Upper lobe of left lung (tissue), 6 donors: Measurements from ENCODE around the gene PAQR5. TPM values are rescaled to one million over a fixed set of nuclear protein-coding genes. Genes with fewer than 3 reads are reported as not detected.
"Not testable (repeated sequence)": the region's sequence is repeated elsewhere in the genome, so short reads cannot be mapped to it uniquely, and the experiment has no call there.

Experiments used
- ATAC-seq, 2 donors: fragments of 200-7000 bp; cut with Tn5 transposase; one replicate each; pipeline ENCODE4 v1.9.1; 2022; ENCODE audit warnings: mild to moderate bottlenecking in 2 of 2, moderate library complexity in 2 of 2; ENCODE audit not compliant: low FRiP score in 2 of 2
- DNase-seq, 2 donors: peaks; one replicate each; pipeline ENCODE4 v3.0.0-alpha.2; 2019 to 2020
- H3K27ac ChIP-seq, 4 donors: fragments of 200-600 bp; sonication (generic); one replicate each; pipeline ENCODE4 v1.5.1; 2016 to 2019
- H3K27me3 ChIP-seq, 4 donors: fragments of 200-600 bp; sonication (generic); one replicate each; pipeline ENCODE4 v1.5.1; 2017 to 2019
- H3K36me3 ChIP-seq, 4 donors: fragments of 200-600 bp; sonication (generic); one replicate each; pipeline ENCODE4 v1.5.1; 2016 to 2019
- H3K4me1 ChIP-seq, 4 donors: fragments of 200-600 bp; sonication (generic); one replicate each; pipeline ENCODE4 v1.5.1; 2018 to 2019
- H3K4me3 ChIP-seq, 4 donors: fragments of 200-600 bp; sonication (generic); one replicate each; pipeline ENCODE4 v1.5.1; 2017 to 2019; ENCODE audit warnings: mild to moderate bottlenecking in 2 of 4, moderate library complexity in 1 of 4
- H3K9me3 ChIP-seq, 4 donors: fragments of 200-600 bp; sonication (generic); one replicate each; pipeline ENCODE4 v1.5.1; 2018 to 2019
- EP300 ChIP-seq, 4 donors: sonication (generic); formaldehyde crosslinking; IDR thresholded peaks; one replicate each; pipeline ENCODE4 v1.5.1; 2017; ENCODE audit warnings: antibody characterized with exemption in 4 of 4, control low read depth in 2 of 4
- POLR2A ChIP-seq, 4 donors: fragments of 450-650 bp; IDR thresholded peaks; one replicate each; pipeline ENCODE4 v1.5.1; 2016 to 2017; ENCODE audit warnings: antibody characterized with exemption in 4 of 4, mild to moderate bottlenecking in 2 of 4
- POLR2AphosphoS5 ChIP-seq, 2 donors: sonication (generic); formaldehyde crosslinking; IDR thresholded peaks; one replicate each; pipeline ENCODE4 v1.5.1; 2017; ENCODE audit warnings: antibody characterized with exemption in 2 of 2
- WGBS, 2 donors: methylation state at CpG; one replicate each; pipeline ENCODE4 v1.1.5; 2017 to 2018; 5-methylcytosine and 5-hydroxymethylcytosine counted together
- total RNA-seq, 6 donors: library from RNA; depleted of rRNA in 4 of 6; stranded (reverse); fragments of >200 nt in 4 of 6; gene quantifications; one replicate each; pipeline versions ENCODE4 v1.1.0 to v1.2.1, GENCODE V29; 2016 to 2021
- TF ChIP-seq, protein P1 (sequence below), 6 experiments: fragments of 450-650 bp in 4 of 6; fragments of 200-600 bp in 2 of 6; sonication (generic) in 2 of 6; IDR thresholded peaks; one replicate each; pipeline ENCODE4 v1.5.1; 2016 to 2019; ENCODE audit warnings: antibody characterized with exemption in 6 of 6
- donor health status: DM: no; HTN: no; CAD: no; lungs with moderate emphysema.
- donor health status: DM: no; HTN: yes; CAD: no; lungs with severe emphysema.

PAQR5 gene
- total RNA-seq, 6 donors from 2014 or later: 15.5 to 39.8 (median 26.5) TPM

DNA sequence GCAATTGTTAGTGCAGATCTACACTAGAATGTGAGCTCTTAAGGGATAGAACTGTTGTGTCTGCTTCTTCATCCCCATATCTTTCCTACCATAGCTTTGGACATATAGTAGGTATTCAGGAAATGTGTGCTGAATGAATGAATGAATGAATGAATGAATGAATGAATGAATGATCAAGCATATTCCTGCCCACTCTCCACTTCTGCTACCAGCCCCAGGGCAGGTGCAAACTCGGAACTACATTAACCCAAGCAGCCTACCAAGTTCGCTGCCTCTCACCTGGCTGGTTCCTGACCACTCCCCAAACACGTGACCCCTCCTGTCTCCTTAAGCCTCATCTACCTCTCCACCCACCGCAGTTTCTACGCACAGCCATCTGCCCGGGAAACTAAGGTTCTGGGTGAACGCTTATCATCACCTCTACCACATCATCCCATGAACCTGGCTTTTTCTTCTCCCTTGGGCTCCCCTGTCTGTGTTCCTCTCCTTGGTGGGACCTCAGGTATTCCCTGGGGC lies 26.8 kb downstream of the PAQR5 start:
- WGBS, 2 donors: 83 to 90% methylated on average over 7 of the region's 7 CpGs
- Histone ChIP-seq H3K27me3 (no peaks in the 10 kb centered on the region), H3K36me3 (no peaks in the 10 kb centered on the region), H3K27ac (no peak overlapping the region), H3K9me3 (no peaks in the 10 kb centered on the region), H3K4me3 (no peak overlapping the region), H3K4me1 (peaks cover 4 to 15% (median 10%) of the 10 kb centered on the region in 4 donors)
- ATAC-seq (no peak), DNase-seq (no peak)
- TF ChIP-seq EP300 (IDR thresholded peaks at IDR 0.05): no peak

DNA sequence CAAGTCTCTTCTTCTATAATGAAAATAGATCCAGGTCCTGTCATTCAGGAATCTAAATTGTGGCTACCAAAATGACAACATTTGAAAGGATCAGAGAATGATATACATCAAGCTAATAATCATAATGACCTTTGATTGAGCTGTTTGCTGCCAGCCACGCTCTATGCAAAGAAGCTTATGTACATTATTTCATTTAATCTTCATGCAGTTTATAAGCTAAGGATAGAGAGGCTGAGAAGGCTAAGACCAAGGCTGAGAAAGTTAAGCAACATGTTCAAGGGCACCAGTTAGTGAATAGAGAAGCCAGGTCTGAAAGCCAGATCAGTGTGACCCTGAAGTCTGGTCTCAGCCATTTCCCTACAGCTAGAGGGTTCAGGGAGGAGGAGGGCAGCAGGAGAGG lies 29.4 kb downstream of the PAQR5 start:
- WGBS, 2 donors: 87 to 96% methylated on average over 1 of the region's 1 CpG
- ATAC-seq (peak in 1 of 2 donors; percentile 23), DNase-seq (no peak)
- Histone ChIP-seq H3K9me3 (no peaks in the 10 kb centered on the region), H3K27me3 (no peaks in the 10 kb centered on the region), H3K4me1 (peaks cover 0 to 6% (median 2%) of the 10 kb centered on the region in 4 donors), H3K4me3 (no peak overlapping the region), H3K36me3 (no peaks in the 10 kb centered on the region), H3K27ac (no peak overlapping the region)
- no peak for TF ChIP-seq POLR2AphosphoS5 (IDR thresholded peaks at IDR 0.05)
- TF ChIP-seq, protein P1, sequence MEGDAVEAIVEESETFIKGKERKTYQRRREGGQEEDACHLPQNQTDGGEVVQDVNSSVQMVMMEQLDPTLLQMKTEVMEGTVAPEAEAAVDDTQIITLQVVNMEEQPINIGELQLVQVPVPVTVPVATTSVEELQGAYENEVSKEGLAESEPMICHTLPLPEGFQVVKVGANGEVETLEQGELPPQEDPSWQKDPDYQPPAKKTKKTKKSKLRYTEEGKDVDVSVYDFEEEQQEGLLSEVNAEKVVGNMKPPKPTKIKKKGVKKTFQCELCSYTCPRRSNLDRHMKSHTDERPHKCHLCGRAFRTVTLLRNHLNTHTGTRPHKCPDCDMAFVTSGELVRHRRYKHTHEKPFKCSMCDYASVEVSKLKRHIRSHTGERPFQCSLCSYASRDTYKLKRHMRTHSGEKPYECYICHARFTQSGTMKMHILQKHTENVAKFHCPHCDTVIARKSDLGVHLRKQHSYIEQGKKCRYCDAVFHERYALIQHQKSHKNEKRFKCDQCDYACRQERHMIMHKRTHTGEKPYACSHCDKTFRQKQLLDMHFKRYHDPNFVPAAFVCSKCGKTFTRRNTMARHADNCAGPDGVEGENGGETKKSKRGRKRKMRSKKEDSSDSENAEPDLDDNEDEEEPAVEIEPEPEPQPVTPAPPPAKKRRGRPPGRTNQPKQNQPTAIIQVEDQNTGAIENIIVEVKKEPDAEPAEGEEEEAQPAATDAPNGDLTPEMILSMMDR (IDR thresholded peaks at IDR 0.05): no peak
- TF ChIP-seq POLR2A (IDR thresholded peaks at IDR 0.05): no peak
- no peak for TF ChIP-seq EP300 (IDR thresholded peaks at IDR 0.05)

DNA sequence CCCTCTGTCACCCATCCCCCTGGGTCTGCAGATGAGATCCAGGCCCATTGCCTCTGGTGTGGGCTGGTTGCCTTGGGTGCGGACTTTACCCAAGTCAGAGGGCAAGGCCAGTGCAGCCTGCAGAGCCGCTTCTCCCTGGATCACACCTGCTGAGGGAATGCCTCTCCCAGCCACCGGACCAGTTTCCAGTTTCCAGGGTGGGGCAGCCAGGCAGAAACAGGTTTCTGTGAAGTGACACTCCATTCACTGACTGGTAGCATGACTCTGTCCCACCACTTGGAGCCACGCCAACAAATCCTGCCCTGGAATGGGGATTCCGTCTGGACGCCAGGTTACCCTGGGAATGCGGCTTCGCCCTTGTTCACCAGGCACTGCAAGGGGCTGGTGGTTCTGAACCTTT lies 30.0 kb downstream of the PAQR5 start:
- H3K4me1 ChIP-seq: peaks cover 0 to 6% (median 2%) of the 10 kb centered on the region in 4 donors
- peak in 1 of 2 donors; percentile 47 for DNase-seq

DNA sequence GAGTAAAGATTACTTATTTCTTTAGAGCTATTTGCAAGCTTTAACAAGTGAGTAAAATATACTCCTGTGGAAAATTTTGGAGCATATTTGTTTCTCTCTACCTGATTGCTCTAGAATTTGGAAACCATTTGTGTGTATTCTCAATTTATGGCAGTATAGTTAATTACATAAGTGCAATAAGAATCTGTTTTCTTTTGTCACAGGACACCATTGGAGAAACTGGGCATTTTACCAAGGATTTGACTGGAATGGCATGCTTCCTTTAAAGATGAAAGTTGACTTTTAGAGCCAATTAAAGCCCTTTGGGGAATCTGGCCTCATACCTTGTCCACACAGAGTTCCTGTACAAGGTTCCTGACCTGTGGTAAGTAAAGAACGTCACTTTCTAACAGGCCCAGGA lies 38.4 kb downstream of the PAQR5 start:
- WGBS, 2 donors: 67 to 78% methylated on average over 1 of the region's 1 CpG
- H3K36me3 ChIP-seq: no peaks in the 10 kb centered on the region
- DNase-seq (no peak), ATAC-seq (no peak)
- H3K27me3 ChIP-seq: no peaks in the 10 kb centered on the region
- H3K4me1 ChIP-seq: no peaks in the 10 kb centered on the region
- no peaks in the 10 kb centered on the region for H3K9me3 ChIP-seq
- no peak overlapping the region for H3K27ac ChIP-seq
- H3K4me3 ChIP-seq: no peak overlapping the region
- TF ChIP-seq EP300 (IDR thresholded peaks at IDR 0.05) (no peak), POLR2A (IDR thresholded peaks at IDR 0.05) (no peak), POLR2AphosphoS5 (IDR thresholded peaks at IDR 0.05) (no peak)
- TF ChIP-seq, protein P1 (IDR thresholded peaks at IDR 0.05): no peak

More for the DNA sequence above, 30.0 kb downstream of the PAQR5 start:
- H3K27ac ChIP-seq: no peak overlapping the region
- ATAC-seq: peak; percentile 31 to 79
- WGBS, 2 donors: 67 to 73% methylated on average over 5 to 8 of the region's 8 CpGs
- TF ChIP-seq POLR2A (IDR thresholded peaks at IDR 0.05) (no peak), POLR2AphosphoS5 (IDR thresholded peaks at IDR 0.05) (no peak), EP300 (IDR thresholded peaks at IDR 0.05) (no peak)
- TF ChIP-seq, protein P1 (IDR thresholded peaks at IDR 0.05): no peak
- H3K4me3 ChIP-seq: no peak overlapping the region
- no peaks in the 10 kb centered on the region for H3K9me3 ChIP-seq
- no peaks in the 10 kb centered on the region for H3K27me3 ChIP-seq
- no peaks in the 10 kb centered on the region for H3K36me3 ChIP-seq

DNA sequence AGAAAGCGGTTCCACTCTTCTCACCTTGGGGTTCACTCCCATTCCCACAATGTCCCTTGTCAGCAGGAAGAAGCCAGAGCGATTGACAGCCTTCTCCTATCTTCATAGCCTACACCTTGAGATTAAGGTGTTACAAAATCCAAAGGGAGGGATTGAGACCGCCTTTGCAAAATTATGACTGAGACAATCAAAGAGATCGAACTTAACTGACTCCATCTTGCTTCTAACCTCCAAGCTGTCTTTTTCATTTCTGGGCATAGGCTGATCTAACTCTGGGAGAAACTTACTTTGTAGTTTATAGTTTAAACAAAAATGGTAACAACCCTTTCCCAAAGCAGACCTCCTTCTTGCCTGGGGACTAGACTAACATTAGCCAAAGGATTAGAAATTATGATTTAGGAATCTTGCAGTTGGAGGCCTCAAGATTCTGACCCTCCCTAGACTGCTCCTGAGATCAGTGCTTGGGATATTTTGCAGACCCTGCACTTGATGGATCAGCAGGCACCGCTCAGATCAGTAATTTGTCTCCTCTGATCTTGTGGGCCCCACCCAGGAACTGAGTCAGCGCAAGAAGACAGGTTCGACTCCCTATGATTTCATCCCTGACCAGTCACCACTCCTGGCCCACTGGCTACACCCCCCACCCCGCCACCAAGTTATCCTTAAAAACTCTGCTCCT lies 40.0 kb downstream of the PAQR5 start:
- TF ChIP-seq, protein P1 (IDR thresholded peaks at IDR 0.05): no peak
- H3K36me3 ChIP-seq: no peaks in the 10 kb centered on the region
- H3K4me3 ChIP-seq: no peak overlapping the region
- H3K4me1 ChIP-seq: no peaks in the 10 kb centered on the region
- H3K27me3 ChIP-seq: no peaks in the 10 kb centered on the region
- no peak overlapping the region for H3K27ac ChIP-seq
- ATAC-seq: no peak
- no peaks in the 10 kb centered on the region for H3K9me3 ChIP-seq
- DNase-seq: no peak
- 85 to 88% methylated on average over 8 of the region's 8 CpGs for WGBS, 2 donors

DNA sequence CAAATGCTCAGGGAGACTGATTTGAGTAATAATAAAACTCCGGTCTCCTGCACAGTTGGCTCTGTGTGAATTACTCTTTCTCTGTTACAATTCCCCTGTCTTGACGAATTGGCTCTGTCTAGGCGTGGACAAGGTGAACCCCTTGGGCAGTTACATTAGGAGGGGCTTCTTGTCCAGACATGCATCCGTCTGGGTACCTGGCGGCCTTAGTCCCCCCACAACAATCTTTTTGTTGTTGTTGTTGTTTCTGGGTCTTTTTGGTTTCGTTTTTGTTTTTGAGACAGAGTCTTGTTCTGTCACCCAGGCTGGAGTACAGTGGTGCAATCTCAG lies 40.5 kb downstream of the PAQR5 start:
- not testable (repeated sequence) for ATAC-seq, H3K9me3 ChIP-seq, H3K27ac ChIP-seq, H3K27me3 ChIP-seq, DNase-seq, H3K4me1 ChIP-seq, H3K36me3 ChIP-seq, H3K4me3 ChIP-seq
- 92% methylated on average over 6 of the region's 6 CpGs for WGBS, 2 donors
